Stomach (tissue), 4 donors: Measurements from ENCODE around the gene SPEN.
"Not testable (repeated sequence)": the region's sequence is repeated elsewhere in the genome, so short reads cannot be mapped to it uniquely, and the experiment has no call there.

Experiments
- EP300 ChIP-seq: sonication (generic); formaldehyde crosslinking; IDR thresholded peaks from one replicate; pipeline ENCODE4 v1.6.1; 2017; ENCODE audit warnings: antibody characterized with exemption
- POLR2A ChIP-seq, 4 donors: fragments of 450-650 bp; IDR thresholded peaks; one replicate each; pipeline ENCODE4 v1.6.1; 2016; ENCODE audit warnings: antibody characterized with exemption in 4 of 4, control low read depth in 2 of 4, mild to moderate bottlenecking in 1 of 4, moderate library complexity in 1 of 4
- POLR2AphosphoS5 ChIP-seq, 3 donors: sonication (generic); formaldehyde crosslinking; IDR thresholded peaks; one replicate each; pipeline ENCODE4 v1.6.1; 2016; ENCODE audit warnings: antibody characterized with exemption in 3 of 3
- TF ChIP-seq, protein P1 (sequence below), 7 experiments: fragments of 450-650 bp in 4 of 7; fragments of 200-600 bp in 3 of 7; sonication (generic) in 3 of 7; IDR thresholded peaks; one replicate each; pipeline ENCODE4 v1.5.1; 2016 to 2019; ENCODE audit warnings: antibody characterized with exemption in 7 of 7, control low read depth in 2 of 7, mild to moderate bottlenecking in 1 of 7

DNA sequence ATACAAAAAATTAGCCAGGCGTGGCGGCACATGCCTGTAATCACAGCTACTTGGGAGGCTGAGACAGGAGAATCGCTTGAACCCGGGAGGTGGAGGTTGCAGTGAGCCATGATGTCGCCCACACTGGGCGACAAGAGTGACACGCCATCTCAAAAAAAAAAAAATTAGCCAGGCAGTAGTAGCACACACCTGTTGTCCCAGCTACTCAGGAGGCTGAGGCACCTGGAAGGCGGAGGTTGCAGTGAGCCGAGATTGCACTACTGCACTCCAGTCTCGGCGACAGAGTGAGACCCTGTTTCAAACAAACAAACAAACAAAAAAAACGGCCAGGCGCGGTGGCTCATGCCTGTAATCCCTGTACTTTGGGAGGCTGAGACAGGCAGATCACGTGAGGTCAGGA is 19.9 kb upstream of the SPEN start:
- TF ChIP-seq POLR2A (IDR thresholded peaks at IDR 0.05); POLR2AphosphoS5 (IDR thresholded peaks at IDR 0.05); EP300: not testable (repeated sequence)
- TF ChIP-seq, protein P1, sequence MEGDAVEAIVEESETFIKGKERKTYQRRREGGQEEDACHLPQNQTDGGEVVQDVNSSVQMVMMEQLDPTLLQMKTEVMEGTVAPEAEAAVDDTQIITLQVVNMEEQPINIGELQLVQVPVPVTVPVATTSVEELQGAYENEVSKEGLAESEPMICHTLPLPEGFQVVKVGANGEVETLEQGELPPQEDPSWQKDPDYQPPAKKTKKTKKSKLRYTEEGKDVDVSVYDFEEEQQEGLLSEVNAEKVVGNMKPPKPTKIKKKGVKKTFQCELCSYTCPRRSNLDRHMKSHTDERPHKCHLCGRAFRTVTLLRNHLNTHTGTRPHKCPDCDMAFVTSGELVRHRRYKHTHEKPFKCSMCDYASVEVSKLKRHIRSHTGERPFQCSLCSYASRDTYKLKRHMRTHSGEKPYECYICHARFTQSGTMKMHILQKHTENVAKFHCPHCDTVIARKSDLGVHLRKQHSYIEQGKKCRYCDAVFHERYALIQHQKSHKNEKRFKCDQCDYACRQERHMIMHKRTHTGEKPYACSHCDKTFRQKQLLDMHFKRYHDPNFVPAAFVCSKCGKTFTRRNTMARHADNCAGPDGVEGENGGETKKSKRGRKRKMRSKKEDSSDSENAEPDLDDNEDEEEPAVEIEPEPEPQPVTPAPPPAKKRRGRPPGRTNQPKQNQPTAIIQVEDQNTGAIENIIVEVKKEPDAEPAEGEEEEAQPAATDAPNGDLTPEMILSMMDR (IDR thresholded peaks at IDR 0.05), result not testable (repeated sequence)
